Psoas muscle (tissue), 8 donors: ENCODE data around the gene ENTPD6. TPM values are rescaled to one million over a fixed set of nuclear protein-coding genes. Genes with fewer than 3 reads are reported as not detected.

Experiments used
- ATAC-seq, 4 donors: fragments of 200-7000 bp; cut with Tn5 transposase; one replicate each; pipeline ENCODE4 v1.9.1; 2020; ENCODE audit warnings: moderate library complexity in 3 of 4, mild to moderate bottlenecking in 2 of 4
- DNase-seq, 2 donors: peaks; one replicate each; pipeline ENCODE4 v3.0.0-alpha.2; 2020
- H3K27ac ChIP-seq: fragments of 200-600 bp; one replicate; pipeline ENCODE4 v1.8.0; 2022
- H3K27me3 ChIP-seq, 3 donors: fragments of 200-600 bp in 1 of 3; one replicate each; pipeline versions ENCODE4 v1.6.1 to v1.8.0; 2013 to 2022; ENCODE audit warnings: low read length in 2 of 3, mild to moderate bottlenecking in 2 of 3, moderate library complexity in 1 of 3; ENCODE audit not compliant: insufficient read depth in 3 of 3
- H3K36me3 ChIP-seq, 2 donors: fragments of 200-600 bp in 1 of 2; one replicate each; pipeline versions ENCODE4 v1.6.1 to v1.8.0; 2013 to 2022; ENCODE audit warnings: low read depth in 1 of 2, mild to moderate bottlenecking in 1 of 2, moderate library complexity in 1 of 2; ENCODE audit not compliant: insufficient read depth in 1 of 2
- H3K4me1 ChIP-seq: fragments of 200-600 bp; one replicate; pipeline ENCODE4 v1.8.0; 2022
- H3K4me3 ChIP-seq: fragments of 200-600 bp; one replicate; pipeline ENCODE4 v1.8.0; 2022; ENCODE audit warnings: mild to moderate bottlenecking
- H3K9me3 ChIP-seq: fragments of 200-600 bp; one replicate; pipeline ENCODE4 v1.8.0; 2022
- CTCF ChIP-seq: fragments of 200-600 bp; IDR thresholded peaks from one replicate; pipeline ENCODE4 v1.8.0; 2022; ENCODE audit warnings: antibody characterized with exemption
- WGBS, 3 donors: extraction: QIAGEN DNeasy Blood & Tissue Kit; methylation state at CpG; one replicate each; pipeline versions ENCODE4 v1.1.6 to v1.1.7; 2013; 5-methylcytosine and 5-hydroxymethylcytosine counted together
- intact Hi-C, 2 donors: fragments of 100-400 bp; cut with DNase I; formaldehyde crosslinking; loops; one replicate each; pipeline versions ENCODE4 v1.11.0 to v1.14.2; 2022
- polyA plus RNA-seq, 3 donors: library from polyadenylated mRNA; stranded (reverse); fragments of 200-250 nt; gene quantifications; one replicate each; pipeline ENCODE4 v1.2.3, GENCODE V29; 2013
- total RNA-seq, 4 donors: library from RNA; stranded (reverse); fragmentation: NEBNext Ultra II Directional in 2 of 4; extraction: Animal tissue kit (Norgen Biotek cat#: 25700) in 2 of 4; gene quantifications; one replicate each; pipeline versions ENCODE4 v1.2.1 to v1.2.4, GENCODE V29; 2021 to 2023
- donor health status: healthy with polysubstance abuse.
- donor health status: DM: no; HTN: no; CAD: no; lungs with moderate emphysema.
- donor health status: Bipolar disorder and iron deficiency.
- donor health status: healthy.
- donor health status: DM: yes; HTN: yes; CAD: no.
- donor health status: DM: no; HTN: no; CAD: no.
- donor health status: DM: no; HTN: no; CAD: no.
- donor health status: DM: yes; HTN: yes; CAD: no.

Gene ENTPD6
- total and polyA plus RNA-seq, 7 donors: 28.7 to 65.3 (median 38.9) TPM

DNA sequence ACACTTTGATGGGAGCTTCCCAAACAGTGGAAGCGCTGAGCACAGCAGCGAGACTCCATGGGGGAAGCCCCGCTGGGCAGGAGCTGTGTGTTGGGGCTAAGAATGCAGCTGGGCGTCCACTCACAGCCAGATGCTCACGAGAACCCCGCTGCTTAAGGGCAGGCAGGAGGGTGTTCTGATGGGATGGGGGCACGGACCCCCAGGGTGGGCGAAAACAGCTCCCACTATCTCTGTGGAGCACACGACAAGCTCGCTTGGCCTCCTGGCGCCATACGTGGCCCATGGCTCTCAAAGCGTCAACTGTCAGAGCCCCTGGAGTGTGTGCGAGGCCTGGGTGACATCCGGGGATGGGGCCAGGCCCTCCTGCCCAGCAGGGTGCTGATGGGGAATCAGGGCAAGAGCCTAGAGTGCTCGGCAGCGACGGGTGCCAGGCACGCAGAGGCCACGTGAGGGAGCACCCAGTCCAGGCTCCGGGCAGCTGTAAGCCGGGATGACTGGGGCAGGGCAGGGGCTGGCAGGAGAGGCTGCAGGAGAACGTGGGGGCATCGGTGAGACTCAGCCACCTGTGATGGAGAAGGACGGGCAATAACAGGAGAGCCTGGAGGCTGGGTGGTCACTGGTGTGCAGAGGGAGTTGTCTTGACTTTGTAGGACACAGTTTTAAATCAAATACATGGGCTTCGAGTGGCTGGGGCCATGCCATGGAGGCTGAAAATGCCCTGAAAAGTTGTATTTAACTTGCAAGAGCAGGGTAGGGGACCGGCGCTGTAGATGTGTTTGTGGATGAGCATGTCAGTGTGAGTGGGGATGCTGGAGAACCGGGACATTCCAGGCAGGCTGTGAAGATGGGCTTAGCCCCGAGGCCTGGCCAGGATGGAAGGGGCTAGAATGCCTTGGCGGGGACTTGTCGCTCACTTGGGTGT is 79.6 kb downstream of the ENTPD6 start:
- peak; percentile 15 to 71 for DNase-seq
- ATAC-seq: peak in 3 of 4 donors; percentile 29 to 66 (median 58)
- Histone ChIP-seq H3K27ac (no peak overlapping the region), H3K4me1 (peaks cover 29% of the 10 kb centered on the region), H3K36me3 (peaks cover 0 to 62% of the 10 kb centered on the region in 2 donors), H3K27me3 (no peaks in the 10 kb centered on the region), H3K9me3 (no peaks in the 10 kb centered on the region), H3K4me3 (no peak overlapping the region)
- intact Hi-C loops: loop anchor here in 1 of 2 donors (10.0 kb wide), 1 partner anchor 120 kb away; the partner anchor contains the start of gene ABHD12
- no peak for TF ChIP-seq CTCF
- WGBS, 3 donors: 82 to 97% (median 87%) methylated on average over 32 of the region's 32 CpGs

DNA sequence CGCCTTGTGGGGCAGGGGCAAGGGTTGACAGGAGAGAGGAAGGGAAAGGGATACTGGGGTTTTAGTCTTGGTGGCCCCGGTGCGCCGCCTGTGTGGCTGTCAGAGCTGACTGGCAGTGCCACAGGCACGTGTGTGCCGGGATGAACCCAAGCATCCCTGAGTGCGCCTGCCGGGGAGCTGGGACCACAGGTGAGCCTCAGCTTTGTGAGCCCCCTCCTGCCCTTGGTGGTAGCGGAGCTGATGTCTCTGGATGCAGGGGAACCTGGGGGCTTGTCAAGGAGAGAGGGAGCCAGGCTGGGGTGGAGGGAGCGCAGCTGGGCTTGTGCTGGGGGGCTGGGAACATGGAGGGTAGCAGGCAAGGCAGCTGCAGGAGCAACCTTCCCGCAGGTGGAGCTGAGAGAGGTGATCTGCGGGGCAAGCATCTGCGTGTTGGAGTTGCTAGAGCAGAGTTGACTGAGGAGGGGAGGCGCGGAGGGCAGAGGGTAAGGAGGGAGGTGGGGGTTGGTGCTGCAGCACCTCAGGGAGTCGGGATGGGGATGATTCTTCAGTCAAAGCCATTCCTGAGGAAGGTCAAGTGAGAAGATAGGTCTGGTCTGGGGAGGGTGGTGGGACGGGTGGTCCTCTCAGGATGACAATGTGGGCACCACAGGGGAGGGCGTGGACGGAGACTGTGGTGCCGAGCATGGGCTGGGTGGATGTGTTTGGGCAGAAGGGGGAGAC is 80.5 kb downstream of the ENTPD6 start:
- ATAC-seq (no peak), DNase-seq (peak; percentile 6 to 34)
- intact Hi-C loops: loop anchor here in 1 of 2 donors (10.0 kb wide), 1 partner anchor 119 kb away; the partner anchor contains the start of gene ABHD12
- peaks cover 29% of the 10 kb centered on the region for H3K4me1 ChIP-seq
- WGBS, 3 donors: 96 to 97% (median 96%) methylated on average over 17 to 20 of the region's 20 CpGs
- no peak for TF ChIP-seq CTCF
- H3K36me3 ChIP-seq: peaks cover 0 to 61% of the 10 kb centered on the region in 2 donors
- H3K4me3 ChIP-seq: no peak overlapping the region
- H3K27me3 ChIP-seq: no peaks in the 10 kb centered on the region
- no peak overlapping the region for H3K27ac ChIP-seq
- H3K9me3 ChIP-seq: no peaks in the 10 kb centered on the region

Other genes starting within 250 kb of the ENTPD6 start
- 1 to 10 TPM in 2 of 4 donors, under 1 TPM in 2; 0.50 to 1.2 (median 0.82) TPM for gene CST7, start 246.4 kb upstream of the ENTPD6 start, total RNA-seq
- under 1 TPM; 0.13 to 0.55 (median 0.31) TPM for gene CST7, start 246.4 kb upstream of the ENTPD6 start, polyA plus RNA-seq
- 10 to 100 TPM; 19.9 to 44.5 (median 24.2) TPM for gene APMAP, start 203.0 kb upstream of the ENTPD6 start, total RNA-seq
- 10 to 100 TPM; 25.5 to 31.2 (median 30.3) TPM for gene APMAP, start 203.0 kb upstream of the ENTPD6 start, polyA plus RNA-seq
- gene ACSS1, start 137.6 kb upstream of the ENTPD6 start, total RNA-seq: 10 to 100 TPM; 16.8 to 53.3 (median 39.0) TPM
- gene ACSS1, start 137.6 kb upstream of the ENTPD6 start, polyA plus RNA-seq: 10 to 100 TPM in 2 of 3 donors, 1 to 10 TPM in 1; 8.8 to 15.1 (median 12.2) TPM
- gene VSX1, start 113.6 kb upstream of the ENTPD6 start, total RNA-seq: under 1 TPM in 3 of 4 donors, not detected in 1; 0.41 to 0.52 (median 0.48) TPM
- under 1 TPM; 0.04 to 0.07 (median 0.05) TPM for gene VSX1, start 113.6 kb upstream of the ENTPD6 start, polyA plus RNA-seq
- 10 to 100 TPM in 2 of 4 donors, 1 to 10 TPM in 2; 7.8 to 22.3 (median 10.6) TPM for gene PYGB, start 52.4 kb downstream of the ENTPD6 start, total RNA-seq
- 1 to 10 TPM; 4.9 to 9.5 (median 8.6) TPM for gene PYGB, start 52.4 kb downstream of the ENTPD6 start, polyA plus RNA-seq
- 10 to 100 TPM in 1 of 4 donors, 1 to 10 TPM in 3; 7.9 to 10.9 (median 8.8) TPM for gene ABHD12, start 195.1 kb downstream of the ENTPD6 start, total RNA-seq
- 10 to 100 TPM in 2 of 3 donors, 1 to 10 TPM in 1; 7.9 to 15.5 (median 10.5) TPM for gene ABHD12, start 195.1 kb downstream of the ENTPD6 start, polyA plus RNA-seq
- gene GINS1, start 212.0 kb downstream of the ENTPD6 start, total RNA-seq: under 1 TPM in 3 of 4 donors, not detected in 1; 0.11 to 0.20 (median 0.15) TPM
- under 1 TPM; 0.07 to 0.67 (median 0.31) TPM for gene GINS1, start 212.0 kb downstream of the ENTPD6 start, polyA plus RNA-seq